Heart left ventricle (tissue), 16 donors: ENCODE measurements around the gene TCEAL3. TPM values are rescaled to one million over a fixed set of nuclear protein-coding genes. Genes with fewer than 3 reads are reported as not detected.

Experiments used
- ATAC-seq, 4 donors: fragments of 200-7000 bp; cut with Tn5 transposase; one replicate each; pipeline ENCODE4 v1.9.1; 2020 to 2022; ENCODE audit warnings: moderate library complexity in 4 of 4, mild to moderate bottlenecking in 3 of 4, moderate number of reproducible peaks in 1 of 4
- DNase-seq, 5 donors: peaks; one replicate each; pipeline ENCODE4 v3.0.0-alpha.2; 2020
- H3K27ac ChIP-seq, 12 donors: fragments of 200-600 bp; sonication (generic) in 4 of 12; one replicate each; pipeline versions ENCODE4 v1.5.0 to v1.8.0; 2016 to 2022; ENCODE audit warnings: mild to moderate bottlenecking in 2 of 12
- H3K27me3 ChIP-seq, 9 donors: fragments of 200-600 bp; sonication (generic) in 2 of 9; one replicate each; pipeline versions ENCODE4 v1.5.1 to v1.8.0; 2016 to 2022; ENCODE audit warnings: mild to moderate bottlenecking in 3 of 9
- H3K36me3 ChIP-seq, 9 donors: fragments of 200-600 bp; sonication (generic) in 2 of 9; one replicate each; pipeline versions ENCODE4 v1.5.0 to v1.8.0; 2018 to 2022; ENCODE audit warnings: mild to moderate bottlenecking in 2 of 9
- H3K4me1 ChIP-seq, 12 donors: fragments of 200-600 bp; sonication (generic) in 4 of 12; one replicate each; pipeline versions ENCODE4 v1.5.0 to v1.8.0; 2016 to 2022; ENCODE audit warnings: mild to moderate bottlenecking in 3 of 12
- H3K4me3 ChIP-seq, 12 donors: fragments of 200-600 bp; sonication (generic) in 4 of 12; one replicate each; pipeline versions ENCODE4 v1.5.0 to v1.8.0; 2017 to 2022; ENCODE audit warnings: mild to moderate bottlenecking in 9 of 12, moderate library complexity in 4 of 12
- H3K9me3 ChIP-seq, 12 donors: fragments of 200-600 bp; sonication (generic) in 4 of 12; one replicate each; pipeline versions ENCODE4 v1.5.0 to v1.8.0; 2016 to 2022; ENCODE audit warnings: mild to moderate bottlenecking in 1 of 12
- CTCF ChIP-seq, 12 donors: fragments of 200-600 bp; sonication (generic) in 4 of 12; IDR thresholded peaks; one replicate each; pipeline versions ENCODE4 v1.5.0 to v1.8.0; 2018 to 2022; ENCODE audit warnings: antibody characterized with exemption in 12 of 12, mild to moderate bottlenecking in 5 of 12
- POLR2A ChIP-seq, 2 donors: fragments of 450-650 bp; IDR thresholded peaks; one replicate each; pipeline ENCODE4 v1.6.1; 2017; ENCODE audit warnings: antibody characterized with exemption in 2 of 2, mild to moderate bottlenecking in 2 of 2, moderate library complexity in 2 of 2
- WGBS, 4 donors: extraction: QIAGEN DNeasy Blood & Tissue Kit in 2 of 4; methylation state at CpG; one replicate each; pipeline versions ENCODE4 v1.1.5 to v1.1.7; 2013 to 2018; 5-methylcytosine and 5-hydroxymethylcytosine counted together
- intact Hi-C, 10 donors: fragments of 100-400 bp; cut with DNase I; formaldehyde crosslinking; loops; one replicate each; pipeline versions ENCODE4 v1.11.1 to v1.14.2; 2022
- polyA plus RNA-seq, 2 donors: library from polyadenylated mRNA; stranded (reverse); fragments of 200-250 nt; gene quantifications; one replicate each; pipeline ENCODE4 v1.2.3, GENCODE V29; 2013
- total RNA-seq, 9 donors: library from RNA; depleted of rRNA in 2 of 9; stranded (reverse); fragments of >200 nt in 2 of 9; fragmentation: NEBNext Ultra II Directional in 3 of 9; extraction: Animal tissue kit (Norgen Biotek cat#: 25700) in 3 of 9; gene quantifications; one replicate each; pipeline versions ENCODE4 v1.1.0 to v1.2.4, GENCODE V29; 2016 to 2023
- donor health status: ischemic (EF 13 %, LVEDD 7.1; RV severe dilation, severe dysfunction).
- donor health status: healthy with polysubstance abuse.
- donor health status: DM: no; HTN: yes; CAD: no.
- donor health status: DM: no; HTN: no; CAD: no.
- donor health status: ischemic (EF 25% LVEDD 6.9; RV normal size, moderate dysfunction).
- donor health status: ischemic (EF 25% LVEDD 5.7; RV mildly dilated, moderate dysfunction).
- donor health status: healthy.
- donor health status: DM: yes; HTN: yes; CAD: no.
- donor health status: ischemic (EF 35%, LVEDD 5.7; RV mildly dilated, moderate dysfunction).
- donor health status: nonischemic (EF 11% LVEDD 7.7; RV severe dilation, severe dysfunction).
- donor health status: DM: yes; HTN: yes; CAD: no.
- donor health status: PGD.
- donor health status: ischemic (EF 29% LVEDD 5.4; RV normal size, mild dysfunction).
- donor health status: nonischemic (EF 23%, LVEDD 6.1; RV moderate dilation, normal function).

Gene TCEAL3
- total and polyA plus RNA-seq, 11 donors: 16.1 to 37.7 (median 21.5) TPM

GRCh38 chrX:103629318-103630170 lies 21.8 kb downstream of the TCEAL3 start:
- H3K27me3 ChIP-seq: peaks cover 0 to 15% (median 0%) of the 10 kb centered on the region in 9 donors
- DNase-seq: peak; percentile 66 to 77 (median 72)
- peak overlapping the region; percentile 39 to 94 (median 72) for H3K4me3 ChIP-seq
- H3K9me3 ChIP-seq: no peaks in the 10 kb centered on the region
- intact Hi-C loops: loop anchor here in 9 of 10 donors (2.0 to 10.0 kb wide), 6 partner anchors 45 to 97 kb away; partner anchors contain the start of genes MORF4L2 (in 4 of the 9) and TCEAL4 (in 1 of the 9)
- peak; percentile 90 to 94 (median 93) for ATAC-seq
- WGBS, 4 donors: 0 to 26% (median 12%) methylated on average over 44 to 49 of the region's 49 CpGs
- H3K27ac ChIP-seq: peak overlapping the region; percentile 70 to 97 (median 93)
- peak in 10 of 12 donors; percentile 12 to 66 (median 46) for TF ChIP-seq CTCF (IDR thresholded peaks at IDR 0.05)
- TF ChIP-seq POLR2A (IDR thresholded peaks at IDR 0.05): no peak
- no peaks in the 10 kb centered on the region for H3K36me3 ChIP-seq
- H3K4me1 ChIP-seq: peaks cover 0 to 23% (median 4%) of the 10 kb centered on the region in 12 donors

- Histone ChIP-seq H3K4me1 (peaks cover 0 to 21% (median 4%) of the 10 kb centered on the region in 12 donors), H3K27me3 (peaks cover 0 to 15% (median 0%) of the 10 kb centered on the region in 9 donors), H3K4me3 (peak overlapping the region; percentile 39 to 94 (median 72)), H3K36me3 (no peaks in the 10 kb centered on the region), H3K27ac (peak overlapping the region; percentile 70 to 97 (median 93)), H3K9me3 (no peaks in the 10 kb centered on the region)
- ATAC-seq (no peak), DNase-seq (no peak)
- intact Hi-C loops: loop anchor here in 7 of 10 donors (2.0 to 10.0 kb wide), 4 partner anchors 55 to 98 kb away; partner anchors contain the start of gene MORF4L2 (in 1 of the 7)
- TF ChIP-seq CTCF (IDR thresholded peaks at IDR 0.05): peak in 1 of 12 donors; percentile 13
- TF ChIP-seq POLR2A (IDR thresholded peaks at IDR 0.05): no peak
- 9 to 41% (median 27%) methylated on average over 6 of the region's 6 CpGs for WGBS, 4 donors
Observed at GRCh38 chrX:103630171-103630511, 22.4 kb downstream of the TCEAL3 start.

- Histone ChIP-seq H3K4me3 (no peak overlapping the region), H3K9me3 (no peaks in the 10 kb centered on the region), H3K27ac (no peak overlapping the region), H3K27me3 (peaks cover 0 to 15% (median 0%) of the 10 kb centered on the region in 9 donors), H3K36me3 (no peaks in the 10 kb centered on the region), H3K4me1 (peaks cover 0 to 20% (median 2%) of the 10 kb centered on the region in 12 donors)
- WGBS, 4 donors: 78 to 95% (median 89%) methylated on average over 5 of the region's 5 CpGs
- no peak for DNase-seq
- intact Hi-C loops: loop anchor here in 7 of 10 donors (2.0 to 10.0 kb wide), 4 partner anchors 54 to 99 kb away; partner anchors contain the start of gene MORF4L2 (in 1 of the 7)
- no peak for TF ChIP-seq CTCF (IDR thresholded peaks at IDR 0.05)
- TF ChIP-seq POLR2A (IDR thresholded peaks at IDR 0.05): no peak
- no peak for ATAC-seq
Observed at GRCh38 chrX:103631145-103631544, 23.4 kb downstream of the TCEAL3 start.

- 63 to 79% (median 71%) methylated on average over 2 of the region's 2 CpGs for WGBS, 4 donors
- intact Hi-C loops: loop anchor here in 3 of 10 donors (10.0 kb wide), 2 partner anchors 49 to 101 kb away; partner anchors contain the start of gene MORF4L2 (in 1 of the 3)
- TF ChIP-seq CTCF (IDR thresholded peaks at IDR 0.05) (no peak), POLR2A (IDR thresholded peaks at IDR 0.05) (no peak)
Observed at GRCh38 chrX:103635436-103635835, 27.7 kb downstream of the TCEAL3 start.

More at GRCh38 chrX:103635436-103635835, 27.7 kb downstream of the TCEAL3 start:
- peaks cover 0 to under 1% (median 0%) of the 10 kb centered on the region in 9 donors for H3K27me3 ChIP-seq
- no peak overlapping the region for H3K4me3 ChIP-seq
- no peak overlapping the region for H3K27ac ChIP-seq
- ATAC-seq: no peak
- DNase-seq: no peak
- no peaks in the 10 kb centered on the region for H3K36me3 ChIP-seq
- peaks cover 0 to 6% (median under 1%) of the 10 kb centered on the region in 12 donors for H3K4me1 ChIP-seq
- H3K9me3 ChIP-seq: no peaks in the 10 kb centered on the region
